ENCODE results near the gene VIPR2. TPM values are rescaled to one million over a fixed set of nuclear protein-coding genes. Genes with fewer than 3 reads are reported as not detected.

Gene VIPR2
- total and polyA plus RNA-seq, 2 of the 13 experiments (the other 11 are each of a cell fraction or from before 2014, with no cell fraction given): not detected

- Histone ChIP-seq H3K9ac (ENCODE audit: insufficient read depth, low read depth, low read length) (no peak overlapping the region), H3K27me3 (ENCODE audit: control insufficient read depth in 1 of 2, insufficient read depth in 2 of 2, low read length in 2 of 2) (peaks cover 1 to 33% of the 10 kb centered on the region in 2 experiments; a peak in 3 of 5 replicates), H2AFZ (ENCODE audit: low read length) (no peak overlapping the region), H3K4me3 (replicated peaks in 1 of 3; ENCODE audit: insufficient read depth in 1 of 3, low read depth in 2 of 3, low read length in 3 of 3) (no peak overlapping the region), H3K79me2 (ENCODE audit: insufficient read depth, low read length) (no peaks in the 10 kb centered on the region), H3K36me3 (replicated peaks in 1 of 2; ENCODE audit: control insufficient read depth in 1 of 2, insufficient read depth in 2 of 2, low read length in 2 of 2) (no peaks in the 10 kb centered on the region), H3K27ac (ENCODE audit: extremely low read length, insufficient read depth, low read length) (no peak overlapping the region), H3K9me3 (ENCODE audit: low read length) (no peaks in the 10 kb centered on the region), H3K4me2 (ENCODE audit: low read depth, low read length) (no peak overlapping the region), H4K20me1 (ENCODE audit: insufficient read depth, low read length) (no peaks in the 10 kb centered on the region), H3K4me1 (ENCODE audit: insufficient read depth, low read length) (peaks cover 5% of the 10 kb centered on the region)
- DNase-seq (ENCODE audit: low spot score) (no peak), FAIRE-seq (no peak), ATAC-seq (no peak)
- ChIA-PET POLR2A (no interaction called here), CTCF (ENCODE audit: low intra/inter-chr PET ratio, low total read pairs) (no interaction called here)
- intact Hi-C loops (cut with micrococcal nuclease; ENCODE audit: unreplicated experiment) (no loop called here), in situ Hi-C loops (cut with HindIII; ENCODE audit: extremely low pct_ligation_motif_present, low pct_unique_long_range_greater_than_20kb) (no loop called here)
- 3% methylated on average over 6 of the region's 8 CpGs for WGBS (ENCODE audit: low lambda C conversion rate)
- no TSS peak for BruUV-seq (replicated peaks)
- TF ChIP-seq JUN (CRISPR knock-in tag; IDR thresholded peaks at IDR 0.05): no peak
- no peak for TF ChIP-seq KMT2A (CRISPR knock-in tag; IDR thresholded peaks at IDR 0.05)
- no peak for TF ChIP-seq ZNF235 (CRISPR knock-in tag; IDR thresholded peaks at IDR 0.05; ENCODE audit: borderline replicate concordance)
- no peak for TF ChIP-seq SIX1 (CRISPR knock-in tag; IDR thresholded peaks at IDR 0.05; ENCODE audit: borderline replicate concordance)
- TF ChIP-seq ZSCAN29 (CRISPR knock-in tag; conservative IDR thresholded peaks at IDR 0.05): no peak
- TF ChIP-seq ZFP82 (CRISPR knock-in tag; IDR thresholded peaks at IDR 0.05; ENCODE audit: borderline replicate concordance): no peak
- TF ChIP-seq MTF1 (CRISPR knock-in tag; IDR thresholded peaks at IDR 0.05): no peak
- TF ChIP-seq ZNF143 (CRISPR knock-in tag; IDR thresholded peaks at IDR 0.05): no peak
- TF ChIP-seq SNAI1 (CRISPR knock-in tag; IDR thresholded peaks at IDR 0.05; ENCODE audit: borderline replicate concordance): no peak
- TF ChIP-seq ZSCAN30 (CRISPR knock-in tag; IDR thresholded peaks at IDR 0.05): no peak
- TF ChIP-seq, protein P1, sequence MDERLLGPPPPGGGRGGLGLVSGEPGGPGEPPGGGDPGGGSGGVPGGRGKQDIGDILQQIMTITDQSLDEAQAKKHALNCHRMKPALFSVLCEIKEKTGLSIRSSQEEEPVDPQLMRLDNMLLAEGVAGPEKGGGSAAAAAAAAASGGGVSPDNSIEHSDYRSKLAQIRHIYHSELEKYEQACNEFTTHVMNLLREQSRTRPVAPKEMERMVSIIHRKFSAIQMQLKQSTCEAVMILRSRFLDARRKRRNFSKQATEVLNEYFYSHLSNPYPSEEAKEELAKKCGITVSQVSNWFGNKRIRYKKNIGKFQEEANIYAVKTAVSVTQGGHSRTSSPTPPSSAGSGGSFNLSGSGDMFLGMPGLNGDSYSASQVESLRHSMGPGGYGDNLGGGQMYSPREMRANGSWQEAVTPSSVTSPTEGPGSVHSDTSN (CRISPR knock-in tag; IDR thresholded peaks at IDR 0.05): no peak
- no peak for TF ChIP-seq TEAD3 (CRISPR knock-in tag; optimal IDR thresholded peaks at IDR 0.05; ENCODE audit: borderline replicate concordance)
- no peak for TF ChIP-seq ZZZ3 (CRISPR knock-in tag; IDR thresholded peaks at IDR 0.05; ENCODE audit: borderline replicate concordance)
- TF ChIP-seq RNF219 (CRISPR knock-in tag; IDR thresholded peaks at IDR 0.05): no peak
- TF ChIP-seq ZNF30 (CRISPR knock-in tag; IDR thresholded peaks at IDR 0.05): no peak
- no peak for TF ChIP-seq ZFP37 (CRISPR knock-in tag; IDR thresholded peaks at IDR 0.05; ENCODE audit: borderline replicate concordance)
- no peak for TF ChIP-seq ZNF382 (CRISPR knock-in tag; IDR thresholded peaks at IDR 0.05; ENCODE audit: borderline replicate concordance)
- TF ChIP-seq LCORL (IDR thresholded peaks at IDR 0.05): no peak
- no peak for TF ChIP-seq LCORL (CRISPR knock-in tag; IDR thresholded peaks at IDR 0.05)
- TF ChIP-seq FOXP1 (IDR thresholded peaks at IDR 0.05): no peak
- no peak for TF ChIP-seq FOXP1 (CRISPR knock-in tag; IDR thresholded peaks at IDR 0.05)
- TF ChIP-seq TEAD2 (CRISPR knock-in tag; IDR thresholded peaks at IDR 0.05): no peak
These were observed 4.8 kb upstream of the VIPR2 start for GRCh38 chr7:159149488-159149887.
